SK-N-SH (cell line): ENCODE results near the gene MMADHC. TPM values are rescaled to one million over a fixed set of nuclear protein-coding genes. Genes with fewer than 3 reads are reported as not detected.
A peak's percentile ranks its signal among the peaks of the same experiment; 100 is the strongest.

Experiments used
- CTCF ChIA-PET: fragments of 300-600, 350-600 bp; formaldehyde crosslinking; extraction: SDS; loops from one replicate; lab custom pipeline; 2021; lab: Yijun Ruan, JAX
- POLR2A ChIA-PET: fragments of 350-600 bp; sonication (Branson Sonifier 250); formaldehyde crosslinking; extraction: SDS; loops from one replicate; lab custom pipeline; 2020; ENCODE audit warnings: antibody characterized with exemption, inconsistent platforms; lab: Yijun Ruan, JAX
- DNase-seq: peaks from one replicate; pipeline ENCODE4 v3.0.0; 2012
- H2AFZ ChIP-seq: fragments of 200-600 bp; sonication (generic); 2 replicates; pipeline ENCODE4 v1.8.1; 2016; ENCODE audit warnings: antibody characterized with exemption, mild to moderate bottlenecking, low read depth
- H3F3A ChIP-seq: fragments of 200-600 bp; sonication (generic); replicated peaks from 2 replicates; pipeline ENCODE3; 2016; ENCODE audit warnings: antibody characterized with exemption, mild to moderate bottlenecking; ENCODE audit not compliant: insufficient read depth
- H3K27ac ChIP-seq, 2 experiments: fragments of 200-500 bp in 1 of 2; fragments of 200-600 bp in 1 of 2; sonication (Bioruptor generic) in 1 of 2; sonication (generic), shearing (Covaris generic) in 1 of 2; 2 replicates each; pipeline versions ENCODE4 v1.5.1 to v1.6.1; 2014 to 2016; ENCODE audit warnings: low read depth in 2 of 2, inconsistent platforms in 1 of 2, low read length in 1 of 2, mild to moderate bottlenecking in 1 of 2, mixed read lengths in 1 of 2
- H3K27me3 ChIP-seq: fragments of 200-600 bp; sonication (generic), shearing (Covaris generic); 2 replicates; pipeline ENCODE4 v1.6.1; 2016; ENCODE audit warnings: mixed run types; ENCODE audit not compliant: insufficient read depth
- H3K36me3 ChIP-seq, 2 experiments: fragments of 200-500 bp in 1 of 2; fragments of 200-600 bp in 1 of 2; sonication (Bioruptor generic) in 1 of 2; sonication (generic) in 1 of 2; replicated peaks in 1 of 2; 2 replicates each; pipeline versions ENCODE3 to v1.5.1; 2014 to 2016; ENCODE audit warnings: low read length in 1 of 2, mild to moderate bottlenecking in 1 of 2; ENCODE audit not compliant: insufficient read depth in 2 of 2, control insufficient read depth in 1 of 2
- H3K4me1 ChIP-seq, 2 experiments: fragments of 200-500 bp in 1 of 2; fragments of 200-600 bp in 1 of 2; sonication (Bioruptor generic) in 1 of 2; sonication (generic), shearing (Covaris generic) in 1 of 2; 2 replicates each; pipeline versions ENCODE4 v1.5.1 to v1.6.1; 2014 to 2016; ENCODE audit warnings: low read depth in 1 of 2, low read length in 1 of 2, mixed run types in 1 of 2; ENCODE audit not compliant: insufficient read depth in 2 of 2, control insufficient read depth in 1 of 2
- H3K4me2 ChIP-seq: fragments of 200-600 bp; sonication (generic), shearing (Covaris generic); 2 replicates; pipeline ENCODE4 v1.6.1; 2017; ENCODE audit warnings: mixed run types
- H3K4me3 ChIP-seq, 2 experiments: fragments of 200-500 bp in 1 of 2; fragments of 200-600 bp in 1 of 2; sonication (Bioruptor generic) in 1 of 2; sonication (generic), shearing (Covaris generic) in 1 of 2; 2 replicates each; pipeline versions ENCODE4 v1.5.1 to v1.8.1; 2014 to 2016; ENCODE audit warnings: low read depth in 2 of 2, inconsistent platforms in 1 of 2, low read length in 1 of 2, mild to moderate bottlenecking in 1 of 2, mixed read lengths in 1 of 2, moderate library complexity in 1 of 2
- H3K79me2 ChIP-seq: fragments of 200-600 bp; sonication (generic); 2 replicates; pipeline ENCODE4 v1.8.1; 2017; ENCODE audit warnings: mild to moderate bottlenecking; ENCODE audit not compliant: insufficient read depth
- H3K9ac ChIP-seq: fragments of 200-600 bp; sonication (generic); 2 replicates; pipeline ENCODE4 v1.6.1; 2017; ENCODE audit warnings: mixed run types
- H3K9me2 ChIP-seq: fragments of 200-600 bp; sonication (generic); 2 replicates; pipeline ENCODE4 v1.6.1; 2017; ENCODE audit warnings: mixed run types
- H3K9me3 ChIP-seq: fragments of 200-600 bp; sonication (generic); 2 replicates; pipeline ENCODE4 v1.6.1; 2017; ENCODE audit warnings: mixed run types, mild to moderate bottlenecking, moderate library complexity
- H4K20me1 ChIP-seq: fragments of 200-600 bp; sonication (generic); 2 replicates; pipeline ENCODE4 v1.6.1; 2017; ENCODE audit warnings: mild to moderate bottlenecking, mixed run types; ENCODE audit not compliant: insufficient read depth
- CHD2 ChIP-seq: fragments of 150-350 bp; IDR thresholded peaks from 2 replicates; pipeline ENCODE4 v1.6.1; 2018; ENCODE audit warnings: low read length; ENCODE audit not compliant: partially characterized antibody
- EP300 ChIP-seq, 2 experiments: IDR thresholded peaks; 2 replicates each; pipeline versions ENCODE4 v1.4.0 to v1.6.1; 2012; ENCODE audit warnings: borderline replicate concordance in 1 of 2, low read depth in 1 of 2, low read length in 1 of 2
- FOXJ3 ChIP-seq: sonication (generic); formaldehyde crosslinking; IDR thresholded peaks from 2 replicates; pipeline ENCODE4 v1.5.1; 2020; ENCODE audit warnings: mild to moderate bottlenecking, missing genetic modification reagents
- FOXM1 ChIP-seq: IDR thresholded peaks from 2 replicates; pipeline ENCODE4 v1.4.0; 2012; ENCODE audit warnings: low read depth, mild to moderate bottlenecking
- GABPA ChIP-seq: IDR thresholded peaks from 2 replicates; pipeline ENCODE4 v1.4.0; 2012; ENCODE audit warnings: low read depth, mild to moderate bottlenecking
- MXI1 ChIP-seq: IDR thresholded peaks from 2 replicates; pipeline ENCODE4 v1.6.1; 2012; ENCODE audit warnings: mild to moderate bottlenecking, low read depth, low read length, improper control_type of control experiment
- RAD21 ChIP-seq: IDR thresholded peaks from 2 replicates; pipeline ENCODE4 v1.6.1; 2012; ENCODE audit warnings: mild to moderate bottlenecking, low read length
- SIN3A ChIP-seq: IDR thresholded peaks from 2 replicates; pipeline ENCODE4 v1.6.1; 2012; ENCODE audit warnings: low read depth, mild to moderate bottlenecking, low read length, moderate library complexity, borderline replicate concordance
- SMC3 ChIP-seq: IDR thresholded peaks from 2 replicates; pipeline ENCODE4 v1.6.1; 2012; ENCODE audit warnings: low read depth, low read length, improper control_type of control experiment
- TAF1 ChIP-seq: IDR thresholded peaks from 2 replicates; pipeline ENCODE4 v1.6.1; 2012; ENCODE audit warnings: low read depth, mild to moderate bottlenecking, low read length, moderate library complexity, borderline replicate concordance
- TCF12 ChIP-seq: IDR thresholded peaks from 2 replicates; pipeline ENCODE4 v1.4.0; 2012
- TEAD4 ChIP-seq: IDR thresholded peaks from 2 replicates; pipeline ENCODE4 v1.4.0; 2012; ENCODE audit warnings: mild to moderate bottlenecking, borderline replicate concordance; ENCODE audit not compliant: insufficient read depth
- YY1 ChIP-seq: IDR thresholded peaks from 2 replicates; pipeline ENCODE4 v1.4.0; 2012; ENCODE audit warnings: low read depth, mild to moderate bottlenecking
- WGBS: methylation state at CpG from one replicate; pipeline ENCODE4 v1.1.6; 2017; ENCODE audit warnings: low lambda C conversion rate; 5-methylcytosine and 5-hydroxymethylcytosine counted together
- polyA plus RNA-seq, 3 experiments: library from polyadenylated mRNA; depleted of rRNA; stranded (reverse); fragments of >200 nt; gene quantifications; 2 replicates each; pipeline ENCODE4 v1.2.3, GENCODE V29; 2012
- TF ChIP-seq, protein P1 (sequence below): fragments of 200-600 bp; sonication (generic); IDR thresholded peaks from 2 replicates; pipeline ENCODE4 v1.6.1; 2017; ENCODE audit warnings: antibody characterized with exemption, mild to moderate bottlenecking, moderate library complexity
- TF ChIP-seq, protein P2 (sequence below): IDR thresholded peaks from 2 replicates; pipeline ENCODE4 v1.4.0; 2012; ENCODE audit warnings: low read depth, borderline replicate concordance
- TF ChIP-seq, protein P3 (sequence below): IDR thresholded peaks from 2 replicates; pipeline ENCODE4; 2012
- TF ChIP-seq, protein P4 (sequence below): IDR thresholded peaks from 2 replicates; pipeline ENCODE4 v1.6.1; 2012; ENCODE audit warnings: mild to moderate bottlenecking, low read depth, low read length, moderate library complexity

MMADHC gene
- polyA plus RNA-seq, 1 of the 3 experiments (the other 2 are of a cell fraction): 40.4 TPM

DNA sequence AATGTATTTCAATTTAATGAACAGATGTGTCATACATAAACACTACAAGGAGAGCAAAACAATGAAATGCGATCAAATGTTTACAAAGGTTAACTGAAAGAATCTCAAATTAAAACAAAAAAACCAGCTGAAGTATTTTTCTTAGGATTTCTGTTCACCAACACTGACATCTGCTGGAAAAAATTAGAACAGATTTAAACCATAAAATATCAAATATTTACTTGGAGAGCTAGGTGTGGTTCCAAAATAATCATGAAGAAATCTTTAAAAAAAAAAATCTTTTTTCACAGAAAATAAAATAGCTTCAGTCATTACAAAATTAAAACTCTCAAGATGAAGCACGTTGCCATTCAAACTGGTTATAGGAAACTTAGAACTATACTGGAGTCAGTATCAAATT, 13.8 kb downstream of the MMADHC start:
- peaks cover 86 to 89% of the 10 kb centered on the region in 2 experiments for H3K36me3 ChIP-seq
- 64% methylated on average over 2 of the region's 2 CpGs for WGBS
- H3K4me2 ChIP-seq: no peak overlapping the region
- ChIA-PET POLR2A (interaction anchor here (0.7 kb wide), 2 partner anchors 557 to 1558 kb away, joined by 3 read pairs; no protein-coding TSS in a partner anchor), CTCF (interaction anchor here (0.7 to 3.4 kb wide), 16 partner anchors 7 to 1665 kb away, joined by 3 to 28 read pairs (median 4); partner anchors contain the start of genes LYPD6, LYPD6B and MMADHC)
- H2AFZ ChIP-seq: no peak overlapping the region
- H3K4me3 ChIP-seq: no peak overlapping the region
- H3F3A ChIP-seq: peaks cover 14% of the 10 kb centered on the region
- H3K9me3 ChIP-seq: no peaks in the 10 kb centered on the region
- H3K27ac ChIP-seq: no peak overlapping the region
- H3K4me1 ChIP-seq: no peaks in the 10 kb centered on the region
- no peak for TF ChIP-seq YY1
- TF ChIP-seq TCF12: no peak
- peak; percentile 40; the same call in 1 of the 2 replicates for TF ChIP-seq RAD21
- TF ChIP-seq, protein P1, sequence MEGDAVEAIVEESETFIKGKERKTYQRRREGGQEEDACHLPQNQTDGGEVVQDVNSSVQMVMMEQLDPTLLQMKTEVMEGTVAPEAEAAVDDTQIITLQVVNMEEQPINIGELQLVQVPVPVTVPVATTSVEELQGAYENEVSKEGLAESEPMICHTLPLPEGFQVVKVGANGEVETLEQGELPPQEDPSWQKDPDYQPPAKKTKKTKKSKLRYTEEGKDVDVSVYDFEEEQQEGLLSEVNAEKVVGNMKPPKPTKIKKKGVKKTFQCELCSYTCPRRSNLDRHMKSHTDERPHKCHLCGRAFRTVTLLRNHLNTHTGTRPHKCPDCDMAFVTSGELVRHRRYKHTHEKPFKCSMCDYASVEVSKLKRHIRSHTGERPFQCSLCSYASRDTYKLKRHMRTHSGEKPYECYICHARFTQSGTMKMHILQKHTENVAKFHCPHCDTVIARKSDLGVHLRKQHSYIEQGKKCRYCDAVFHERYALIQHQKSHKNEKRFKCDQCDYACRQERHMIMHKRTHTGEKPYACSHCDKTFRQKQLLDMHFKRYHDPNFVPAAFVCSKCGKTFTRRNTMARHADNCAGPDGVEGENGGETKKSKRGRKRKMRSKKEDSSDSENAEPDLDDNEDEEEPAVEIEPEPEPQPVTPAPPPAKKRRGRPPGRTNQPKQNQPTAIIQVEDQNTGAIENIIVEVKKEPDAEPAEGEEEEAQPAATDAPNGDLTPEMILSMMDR: peak; percentile 64
- no peaks in the 10 kb centered on the region; the same call in 1 of the 2 replicates for H4K20me1 ChIP-seq
- H3K9me2 ChIP-seq: no peaks in the 10 kb centered on the region
- peaks cover 42% of the 10 kb centered on the region for H3K79me2 ChIP-seq
- no peak overlapping the region for H3K9ac ChIP-seq
- no peaks in the 10 kb centered on the region for H3K27me3 ChIP-seq
- no peak for DNase-seq

DNA sequence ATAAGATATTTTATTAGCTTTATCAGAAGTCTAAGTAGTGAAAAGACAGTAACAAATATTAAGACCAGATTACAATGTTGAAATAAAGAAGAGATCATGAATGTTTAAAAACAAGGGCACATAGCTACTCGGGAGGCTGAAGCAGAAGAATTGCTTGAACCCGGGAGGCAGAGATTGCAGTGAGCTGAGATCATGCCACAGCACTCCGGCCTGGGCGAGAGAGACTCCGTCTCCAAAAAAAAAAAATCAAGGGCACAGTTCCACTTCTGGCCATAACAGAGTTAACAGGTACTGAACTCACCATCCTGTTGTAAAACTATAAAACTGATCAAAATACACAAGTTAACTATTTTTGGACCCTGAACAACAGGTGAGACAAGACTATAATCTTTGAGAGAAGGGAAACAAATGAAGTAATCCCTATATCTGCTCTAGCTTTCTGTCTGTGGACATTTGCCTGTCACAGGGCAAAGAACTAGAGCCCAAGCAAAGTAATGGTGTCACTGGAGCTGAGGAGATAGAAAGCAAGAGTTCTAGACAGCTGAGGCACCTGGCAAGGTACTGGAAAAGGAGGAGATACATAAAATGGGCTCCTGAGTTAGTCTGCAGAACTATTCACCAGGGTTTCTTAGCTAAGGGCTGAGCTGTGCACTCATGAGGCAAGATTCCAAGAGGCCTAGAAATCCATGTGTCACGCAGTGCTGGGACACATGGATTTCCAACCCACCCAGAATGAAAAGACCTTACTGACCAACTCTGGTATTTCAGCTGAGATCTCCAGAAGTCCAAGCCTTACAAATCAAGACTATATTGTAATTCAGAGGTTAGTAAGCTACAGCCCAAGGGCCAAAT, 15.2 kb downstream of the MMADHC start:
- Histone ChIP-seq H3K9ac (no peak overlapping the region), H3F3A (peaks cover 19% of the 10 kb centered on the region), H3K27me3 (no peaks in the 10 kb centered on the region), H3K9me2 (no peaks in the 10 kb centered on the region), H3K36me3 (peaks cover 89 to 91% of the 10 kb centered on the region in 2 experiments), H3K9me3 (no peaks in the 10 kb centered on the region), H3K79me2 (peaks cover 27% of the 10 kb centered on the region), H3K27ac (no peak overlapping the region; a peak in 1 of 4 replicates), H2AFZ (no peak overlapping the region), H3K4me2 (no peak overlapping the region), H3K4me1 (no peaks in the 10 kb centered on the region), H4K20me1 (no peaks in the 10 kb centered on the region; the same call in 1 of the 2 replicates), H3K4me3 (no peak overlapping the region)
- ChIA-PET POLR2A (no interaction called here), CTCF (interaction anchor here (1.0 to 3.4 kb wide), 7 partner anchors 9 to 555 kb away, joined by 3 to 28 read pairs (median 7); partner anchors contain the start of genes LYPD6 and MMADHC)
- no peak for DNase-seq
- WGBS: 94% methylated on average over 6 of the region's 6 CpGs
- no peak for TF ChIP-seq TEAD4
- TF ChIP-seq TAF1: no peak
- TF ChIP-seq, protein P2, sequence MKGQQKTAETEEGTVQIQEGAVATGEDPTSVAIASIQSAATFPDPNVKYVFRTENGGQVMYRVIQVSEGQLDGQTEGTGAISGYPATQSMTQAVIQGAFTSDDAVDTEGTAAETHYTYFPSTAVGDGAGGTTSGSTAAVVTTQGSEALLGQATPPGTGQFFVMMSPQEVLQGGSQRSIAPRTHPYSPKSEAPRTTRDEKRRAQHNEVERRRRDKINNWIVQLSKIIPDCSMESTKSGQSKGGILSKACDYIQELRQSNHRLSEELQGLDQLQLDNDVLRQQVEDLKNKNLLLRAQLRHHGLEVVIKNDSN: no peak
- TF ChIP-seq EP300 (IDR thresholded peaks at IDR 0.05; ENCODE audit: borderline replicate concordance in 1 of 2, low read depth in 1 of 2, low read length in 1 of 2): no peak
- TF ChIP-seq SMC3: no peak
- TF ChIP-seq, protein P3, sequence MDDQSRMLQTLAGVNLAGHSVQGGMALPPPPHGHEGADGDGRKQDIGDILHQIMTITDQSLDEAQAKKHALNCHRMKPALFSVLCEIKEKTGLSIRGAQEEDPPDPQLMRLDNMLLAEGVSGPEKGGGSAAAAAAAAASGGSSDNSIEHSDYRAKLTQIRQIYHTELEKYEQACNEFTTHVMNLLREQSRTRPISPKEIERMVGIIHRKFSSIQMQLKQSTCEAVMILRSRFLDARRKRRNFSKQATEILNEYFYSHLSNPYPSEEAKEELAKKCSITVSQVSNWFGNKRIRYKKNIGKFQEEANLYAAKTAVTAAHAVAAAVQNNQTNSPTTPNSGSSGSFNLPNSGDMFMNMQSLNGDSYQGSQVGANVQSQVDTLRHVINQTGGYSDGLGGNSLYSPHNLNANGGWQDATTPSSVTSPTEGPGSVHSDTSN: no peak
- no peak for TF ChIP-seq GABPA
- TF ChIP-seq SIN3A: no peak
- TF ChIP-seq, protein P4, sequence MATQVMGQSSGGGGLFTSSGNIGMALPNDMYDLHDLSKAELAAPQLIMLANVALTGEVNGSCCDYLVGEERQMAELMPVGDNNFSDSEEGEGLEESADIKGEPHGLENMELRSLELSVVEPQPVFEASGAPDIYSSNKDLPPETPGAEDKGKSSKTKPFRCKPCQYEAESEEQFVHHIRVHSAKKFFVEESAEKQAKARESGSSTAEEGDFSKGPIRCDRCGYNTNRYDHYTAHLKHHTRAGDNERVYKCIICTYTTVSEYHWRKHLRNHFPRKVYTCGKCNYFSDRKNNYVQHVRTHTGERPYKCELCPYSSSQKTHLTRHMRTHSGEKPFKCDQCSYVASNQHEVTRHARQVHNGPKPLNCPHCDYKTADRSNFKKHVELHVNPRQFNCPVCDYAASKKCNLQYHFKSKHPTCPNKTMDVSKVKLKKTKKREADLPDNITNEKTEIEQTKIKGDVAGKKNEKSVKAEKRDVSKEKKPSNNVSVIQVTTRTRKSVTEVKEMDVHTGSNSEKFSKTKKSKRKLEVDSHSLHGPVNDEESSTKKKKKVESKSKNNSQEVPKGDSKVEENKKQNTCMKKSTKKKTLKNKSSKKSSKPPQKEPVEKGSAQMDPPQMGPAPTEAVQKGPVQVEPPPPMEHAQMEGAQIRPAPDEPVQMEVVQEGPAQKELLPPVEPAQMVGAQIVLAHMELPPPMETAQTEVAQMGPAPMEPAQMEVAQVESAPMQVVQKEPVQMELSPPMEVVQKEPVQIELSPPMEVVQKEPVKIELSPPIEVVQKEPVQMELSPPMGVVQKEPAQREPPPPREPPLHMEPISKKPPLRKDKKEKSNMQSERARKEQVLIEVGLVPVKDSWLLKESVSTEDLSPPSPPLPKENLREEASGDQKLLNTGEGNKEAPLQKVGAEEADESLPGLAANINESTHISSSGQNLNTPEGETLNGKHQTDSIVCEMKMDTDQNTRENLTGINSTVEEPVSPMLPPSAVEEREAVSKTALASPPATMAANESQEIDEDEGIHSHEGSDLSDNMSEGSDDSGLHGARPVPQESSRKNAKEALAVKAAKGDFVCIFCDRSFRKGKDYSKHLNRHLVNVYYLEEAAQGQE: no peak
- no peak for TF ChIP-seq FOXJ3 (CRISPR knock-in tag)
- no peak for TF ChIP-seq TCF12
- TF ChIP-seq FOXM1: no peak
- no peak for TF ChIP-seq CHD2
- TF ChIP-seq MXI1: no peak
